AG09319 (cell line): Measurements from ENCODE around the gene HIVEP1.

Experiments used
- DNase-seq: peaks from one replicate; pipeline ENCODE4 v3.0.0-alpha.2; 2010; ENCODE audit warnings: low read depth; ENCODE audit errors: extremely low read depth
- CTCF ChIP-seq: IDR thresholded peaks from 2 replicates; pipeline ENCODE4 v1.5.1; 2011; ENCODE audit warnings: low read depth, mild to moderate bottlenecking, inconsistent platforms, low read length, moderate library complexity

HIVEP1 gene

GRCh38 chr6:12007473-12007872 lies 4.6 kb upstream of the HIVEP1 start:
- no peak for TF ChIP-seq CTCF
- DNase-seq: no peak

- TF ChIP-seq CTCF: no peak
- DNase-seq: no peak
Observed at GRCh38 chr6:12007887-12008286, 4.2 kb upstream of the HIVEP1 start.

- TF ChIP-seq CTCF: no peak
- DNase-seq: no peak
Observed at GRCh38 chr6:12008366-12009179, 3.5 kb upstream of the HIVEP1 start.

GRCh38 chr6:12009180-12009685 lies 2.9 kb upstream of the HIVEP1 start:
- no peak for DNase-seq
- TF ChIP-seq CTCF: no peak

- DNase-seq: no peak
- TF ChIP-seq CTCF: no peak
Observed at GRCh38 chr6:12009876-12010634, 2.1 kb upstream of the HIVEP1 start.

GRCh38 chr6:12010635-12011275 lies 1.4 kb upstream of the HIVEP1 start:
- DNase-seq: no peak
- TF ChIP-seq CTCF: no peak
